ENCODE data around the gene LY6G5C. TPM values are rescaled to one million over a fixed set of nuclear protein-coding genes. Genes with fewer than 3 reads are reported as not detected.

LY6G5C gene
- total RNA-seq, 1 experiment from 2014 or later, result 3.6 TPM

Small RNA genes lying within 50 kb of the gene (small RNA-seq; reads per million reads assigned to genes)
- gene LY6G6D (not detected), gene MIR4646 (not detected), gene MIR6832 (not detected), gene RF00019 (not detected)

Other genes starting within 250 kb of the LY6G5C start
- gene MICB, start 182.9 kb downstream of the LY6G5C start, total RNA-seq (2014; rRNA removed; shearing (Covaris generic)), result not detected in 2 replicates
- gene MCCD1, start 152.1 kb downstream of the LY6G5C start, total RNA-seq (2014; rRNA removed; shearing (Covaris generic)), result not detected in 2 replicates
- 856 and 950 TPM in 2 replicates for gene DDX39B, start 139.1 kb downstream of the LY6G5C start, total RNA-seq (2014; rRNA removed; shearing (Covaris generic))
- 2.1 TPM in 2 replicates for gene ATP6V1G2, start 134.5 kb downstream of the LY6G5C start, total RNA-seq (2014; rRNA removed; shearing (Covaris generic))
- gene NFKBIL1, start 133.5 kb downstream of the LY6G5C start, total RNA-seq (2014; rRNA removed; shearing (Covaris generic)), result 21.2 and 21.9 TPM in 2 replicates
- not detected in 2 replicates for gene LTA, start 108.8 kb downstream of the LY6G5C start, total RNA-seq (2014; rRNA removed; shearing (Covaris generic))
- gene TNF, start 105.5 kb downstream of the LY6G5C start, total RNA-seq (2014; rRNA removed; shearing (Covaris generic)), result not detected in 2 replicates
- gene LTB, start 98.6 kb downstream of the LY6G5C start, total RNA-seq (2014; rRNA removed; shearing (Covaris generic)), result not detected in 2 replicates
- not detected in 2 replicates for gene LST1, start 94.8 kb downstream of the LY6G5C start, total RNA-seq (2014; rRNA removed; shearing (Covaris generic))
- gene NCR3, start 88.1 kb downstream of the LY6G5C start, total RNA-seq (2014; rRNA removed; shearing (Covaris generic)), result not detected in 2 replicates
- not detected in 2 replicates for gene AIF1, start 65.8 kb downstream of the LY6G5C start, total RNA-seq (2014; rRNA removed; shearing (Covaris generic))
- 93.0 and 115 TPM in 2 replicates for gene PRRC2A, start 60.4 kb downstream of the LY6G5C start, total RNA-seq (2014; rRNA removed; shearing (Covaris generic))
- gene BAG6, start 28.4 kb downstream of the LY6G5C start, total RNA-seq (2014; rRNA removed; shearing (Covaris generic)), result 196 and 211 TPM in 2 replicates
- 1.8 and 2.5 TPM in 2 replicates for gene APOM, start 25.2 kb downstream of the LY6G5C start, total RNA-seq (2014; rRNA removed; shearing (Covaris generic))
- 21.8 and 22.8 TPM in 2 replicates for gene C6orf47, start 20.3 kb downstream of the LY6G5C start, total RNA-seq (2014; rRNA removed; shearing (Covaris generic))
- gene GPANK1, start 16.1 kb downstream of the LY6G5C start, total RNA-seq (2014; rRNA removed; shearing (Covaris generic)), result 37.5 and 38.5 TPM in 2 replicates
- gene CSNK2B, start 15.0 kb downstream of the LY6G5C start, total RNA-seq (2014; rRNA removed; shearing (Covaris generic)), result 272 and 357 TPM in 2 replicates
- 0.88 and 2.6 TPM in 2 replicates for gene LY6G5B, start 11.1 kb downstream of the LY6G5C start, total RNA-seq (2014; rRNA removed; shearing (Covaris generic))
- gene ABHD16A, start 22.3 kb upstream of the LY6G5C start, total RNA-seq (2014; rRNA removed; shearing (Covaris generic)), result 21.6 and 26.5 TPM in 2 replicates
- gene LY6G6F, start 25.8 kb upstream of the LY6G5C start, total RNA-seq (2014; rRNA removed; shearing (Covaris generic)), result not detected in 2 replicates
- not detected in 2 replicates for gene LY6G6D, start 34.3 kb upstream of the LY6G5C start, total RNA-seq (2014; rRNA removed; shearing (Covaris generic))
- gene LY6G6C, start 40.7 kb upstream of the LY6G5C start, total RNA-seq (2014; rRNA removed; shearing (Covaris generic)), result not detected in 2 replicates
- gene MPIG6B, start 42.3 kb upstream of the LY6G5C start, total RNA-seq (2014; rRNA removed; shearing (Covaris generic)), result not detected in 2 replicates
- 36.0 and 36.2 TPM in 2 replicates for gene DDAH2, start 48.2 kb upstream of the LY6G5C start, total RNA-seq (2014; rRNA removed; shearing (Covaris generic))
- gene CLIC1, start 55.5 kb upstream of the LY6G5C start, total RNA-seq (2014; rRNA removed; shearing (Covaris generic)), result 1,383 and 1,400 TPM in 2 replicates
- gene MSH5, start 58.9 kb upstream of the LY6G5C start, total RNA-seq (2014; rRNA removed; shearing (Covaris generic)), result 9.5 and 10.2 TPM in 2 replicates
- gene SAPCD1, start 81.6 kb upstream of the LY6G5C start, total RNA-seq (2014; rRNA removed; shearing (Covaris generic)), result 0.64 and 3.5 TPM in 2 replicates
- 0.77 and 0.79 TPM in 2 replicates for gene VWA7, start 96.3 kb upstream of the LY6G5C start, total RNA-seq (2014; rRNA removed; shearing (Covaris generic))
- gene VARS1, start 114.7 kb upstream of the LY6G5C start, total RNA-seq (2014; rRNA removed; shearing (Covaris generic)), result 63.0 and 76.4 TPM in 2 replicates
- 104 and 115 TPM in 2 replicates for gene LSM2, start 125.9 kb upstream of the LY6G5C start, total RNA-seq (2014; rRNA removed; shearing (Covaris generic))
- 0.73 and 1.3 TPM in 2 replicates for gene HSPA1L, start 134.2 kb upstream of the LY6G5C start, total RNA-seq (2014; rRNA removed; shearing (Covaris generic))
- 99.6 and 108 TPM in 2 replicates for gene HSPA1A, start 134.5 kb upstream of the LY6G5C start, total RNA-seq (2014; rRNA removed; shearing (Covaris generic))
- gene HSPA1B, start 146.7 kb upstream of the LY6G5C start, total RNA-seq (2014; rRNA removed; shearing (Covaris generic)), result 134 and 135 TPM in 2 replicates
- 46.3 and 49.5 TPM in 2 replicates for gene NEU1, start 181.8 kb upstream of the LY6G5C start, total RNA-seq (2014; rRNA removed; shearing (Covaris generic))
- gene SLC44A4, start 197.9 kb upstream of the LY6G5C start, total RNA-seq (2014; rRNA removed; shearing (Covaris generic)), result 0.45 TPM in 1 of 2 replicates, not detected in the other
- gene EHMT2, start 216.6 kb upstream of the LY6G5C start, total RNA-seq (2014; rRNA removed; shearing (Covaris generic)), result 56.7 and 57.5 TPM in 2 replicates
- gene ZBTB12, start 221.0 kb upstream of the LY6G5C start, total RNA-seq (2014; rRNA removed; shearing (Covaris generic)), result 10.8 and 15.1 TPM in 2 replicates
- 0.13 TPM in 1 of 2 replicates, not detected in the other for gene C2, start 246.7 kb upstream of the LY6G5C start, total RNA-seq (2014; rRNA removed; shearing (Covaris generic))

Measured in HT1080 (cell line).